Measurements from ENCODE around the gene AMIGO2.

Gene AMIGO2

DNA sequence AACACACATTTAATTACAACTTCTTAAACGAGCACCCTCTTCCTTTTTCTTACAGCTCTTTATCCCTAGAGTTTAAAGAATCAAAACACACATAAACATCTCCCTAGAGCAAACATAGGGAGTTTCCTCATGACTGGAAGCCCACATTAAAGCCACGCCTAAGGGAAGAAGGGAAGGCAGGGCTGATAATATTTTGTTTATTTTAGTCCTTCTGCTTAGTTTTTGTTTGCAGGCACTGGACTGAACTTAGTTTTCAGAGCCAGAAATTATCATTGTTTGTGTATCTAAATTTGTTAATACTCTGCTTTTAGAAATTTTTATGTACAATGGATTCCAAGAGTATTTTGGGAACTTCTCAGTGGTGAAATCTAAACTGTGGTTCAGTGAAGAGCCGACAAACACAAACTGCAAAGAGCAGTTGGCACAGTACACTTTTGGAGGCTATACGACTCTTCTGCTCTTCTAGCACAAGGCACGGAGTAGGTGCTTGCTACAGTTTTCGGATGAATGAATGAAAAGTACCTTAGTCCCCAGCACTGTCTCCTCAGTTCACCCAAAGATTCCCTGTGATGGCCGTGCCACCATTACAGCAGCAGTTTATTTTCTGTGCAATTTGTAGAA, 17.6 kb upstream of the AMIGO2 start:
- no peak for DNase-seq

DNA sequence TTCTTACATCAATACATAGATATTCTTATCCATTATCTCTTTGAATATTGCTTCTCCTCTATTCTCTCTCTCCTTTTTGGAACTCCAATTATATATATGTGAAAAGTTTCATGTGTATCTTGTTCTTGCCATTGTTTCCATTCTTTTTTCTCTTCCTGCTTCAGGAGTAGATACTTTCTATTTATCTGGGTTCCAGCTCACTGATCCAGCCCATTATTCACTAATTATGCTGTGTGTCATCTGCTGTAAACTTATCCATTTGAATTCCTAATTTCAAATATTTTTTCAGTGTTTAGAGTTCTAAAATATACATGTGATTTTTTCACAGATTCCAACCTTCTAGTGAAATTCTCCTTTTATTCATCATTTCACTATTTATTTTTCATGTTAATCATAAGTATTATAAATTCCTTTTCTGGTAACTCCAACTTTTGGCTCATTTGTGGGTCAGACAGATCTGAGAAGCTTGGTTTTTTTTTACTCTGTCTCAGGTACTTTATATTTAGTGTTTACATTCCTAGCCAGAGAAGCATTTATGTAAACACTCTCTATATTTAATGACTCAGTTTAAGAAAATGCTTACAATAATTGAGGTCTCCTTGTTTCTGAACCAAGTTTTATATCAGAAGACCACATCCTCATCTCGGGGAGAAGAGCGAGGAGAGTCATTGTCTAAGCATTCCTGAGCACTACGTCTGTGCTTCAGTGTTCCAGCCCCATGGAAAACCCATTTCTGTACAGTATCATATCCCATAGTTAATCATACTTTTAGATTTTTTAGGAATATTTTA, 15.9 kb upstream of the AMIGO2 start:
- no peak for DNase-seq

DNA sequence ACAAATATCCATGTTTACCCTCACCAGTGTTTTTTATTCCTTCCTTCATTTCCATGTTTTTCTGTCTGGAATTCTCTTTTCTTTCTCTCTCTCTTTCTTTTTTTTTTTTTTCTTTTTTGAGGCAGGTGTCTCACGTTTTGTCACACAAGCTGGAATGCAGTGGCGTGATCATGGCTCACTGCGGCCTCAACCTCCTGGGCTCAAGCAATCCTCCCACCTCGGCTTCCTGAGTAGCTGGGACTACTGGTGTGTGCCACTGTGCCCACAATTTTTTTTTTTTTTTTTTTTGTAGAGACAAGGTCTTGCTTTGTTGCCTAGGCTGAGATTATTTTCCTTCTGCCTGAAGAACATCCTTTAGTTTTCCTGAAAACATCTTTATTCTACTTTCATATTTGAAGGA, 15.0 kb upstream of the AMIGO2 start:
- DNase-seq = no peak

DNA sequence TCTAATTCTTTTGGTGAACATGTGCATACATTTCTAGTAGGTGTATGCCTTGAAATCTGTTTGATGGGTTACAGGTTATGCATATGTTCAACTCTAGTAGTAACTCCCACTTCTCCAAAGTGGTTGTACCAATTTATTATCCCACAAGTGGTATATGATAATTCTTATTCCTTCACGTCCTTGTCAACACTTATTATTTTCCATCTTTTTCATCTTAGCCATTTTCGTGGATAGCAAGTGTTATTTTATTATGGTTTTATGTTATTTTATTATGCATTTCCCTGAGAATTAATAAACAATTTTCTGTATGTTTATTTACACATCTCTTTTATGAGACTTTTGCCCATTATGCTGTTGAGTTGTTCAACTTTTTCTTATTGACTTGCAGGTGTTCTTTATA, 11.2 kb upstream of the AMIGO2 start:
- no peak for DNase-seq

DNA sequence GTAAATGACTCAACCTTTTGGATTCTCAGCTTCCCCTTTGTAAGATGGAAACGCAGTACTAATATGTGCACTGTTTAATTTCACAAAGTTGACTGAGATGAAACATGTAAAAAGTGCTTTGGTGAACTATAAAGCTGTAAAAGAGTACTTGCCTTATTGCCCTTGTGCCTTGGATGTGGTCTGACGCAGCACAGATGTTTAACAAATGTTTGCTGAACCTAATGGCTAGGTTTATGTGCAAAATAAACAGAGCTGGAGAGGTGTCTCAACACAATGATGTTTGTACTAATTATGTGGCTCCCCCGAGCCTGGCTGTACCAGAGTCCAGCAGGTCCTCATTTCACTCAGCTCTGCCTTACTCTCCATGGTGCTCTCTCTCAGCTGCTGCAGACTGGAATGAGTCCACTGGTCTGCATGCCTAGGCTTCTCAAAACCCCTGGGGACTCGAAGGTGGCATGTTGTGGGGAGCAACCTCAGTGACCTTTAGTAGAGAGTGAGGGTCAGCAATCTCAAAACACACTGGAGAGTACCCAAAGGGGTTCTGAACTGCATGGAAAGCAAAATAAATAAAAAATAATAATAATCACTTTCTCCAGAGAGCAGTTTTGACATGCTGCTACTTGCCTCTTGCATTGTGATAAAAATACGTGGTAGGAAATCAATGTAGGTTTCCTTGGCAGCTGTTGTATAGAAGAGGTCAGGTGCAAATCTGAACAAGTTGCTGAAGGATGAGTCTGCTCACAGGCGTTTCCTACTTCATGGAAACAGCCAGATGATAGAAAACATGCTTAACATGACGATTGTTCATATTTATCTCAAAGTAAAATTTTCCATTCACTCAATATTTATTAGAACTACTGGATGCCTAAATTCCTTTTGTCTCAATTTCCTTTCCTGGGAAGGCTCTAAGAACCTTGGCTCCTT, 8.5 kb upstream of the AMIGO2 start:
- no peak for DNase-seq

DNA sequence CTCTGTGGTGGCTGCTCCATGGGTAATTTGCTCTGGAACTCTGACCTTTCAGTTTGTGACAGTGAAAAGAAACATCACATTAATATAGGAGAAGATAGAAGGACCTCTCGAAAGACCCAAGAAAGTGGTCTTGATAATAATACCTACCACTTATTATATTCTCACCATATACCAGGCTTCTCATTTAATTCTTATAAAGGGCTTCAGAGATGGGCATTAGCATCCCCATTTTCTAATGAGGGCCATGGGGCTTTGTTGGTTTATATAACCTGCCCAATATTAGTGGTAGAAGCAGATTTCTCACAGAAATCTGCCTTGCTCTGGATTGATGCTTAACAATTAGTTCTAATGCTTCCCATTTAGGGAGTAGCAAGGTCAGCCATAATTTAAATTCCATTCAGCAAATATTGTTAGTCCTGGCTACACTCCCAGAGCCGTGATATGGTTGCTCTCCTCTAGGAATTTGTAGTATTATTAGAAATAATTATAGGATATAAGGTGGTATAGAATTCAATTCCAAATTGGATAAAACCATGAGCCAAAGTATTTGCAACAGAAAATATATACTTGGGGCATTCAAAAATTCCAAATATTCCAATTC, 7.4 kb upstream of the AMIGO2 start:
- no peak for DNase-seq

DNA sequence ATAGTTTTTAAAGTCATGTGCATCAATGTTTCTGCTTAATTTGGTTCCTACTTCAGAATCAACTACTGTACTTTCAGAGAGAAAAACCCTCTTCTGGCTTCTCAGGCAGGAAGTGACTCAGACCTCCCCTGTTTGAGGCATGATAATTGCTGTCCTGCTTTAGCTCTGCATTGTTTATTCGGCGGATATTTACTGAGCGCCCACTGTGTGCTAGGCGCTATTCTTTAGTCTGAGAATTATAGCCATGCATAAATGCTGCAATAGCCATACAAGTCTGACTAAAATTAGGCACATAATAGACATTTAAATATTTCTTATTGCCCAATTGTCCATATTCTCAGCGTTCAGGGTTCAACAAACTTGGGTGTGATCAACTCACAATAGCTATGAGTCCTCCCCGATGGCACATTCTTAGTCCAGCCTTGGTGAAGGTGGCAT, 6.1 kb upstream of the AMIGO2 start:
- DNase-seq = no peak

DNA sequence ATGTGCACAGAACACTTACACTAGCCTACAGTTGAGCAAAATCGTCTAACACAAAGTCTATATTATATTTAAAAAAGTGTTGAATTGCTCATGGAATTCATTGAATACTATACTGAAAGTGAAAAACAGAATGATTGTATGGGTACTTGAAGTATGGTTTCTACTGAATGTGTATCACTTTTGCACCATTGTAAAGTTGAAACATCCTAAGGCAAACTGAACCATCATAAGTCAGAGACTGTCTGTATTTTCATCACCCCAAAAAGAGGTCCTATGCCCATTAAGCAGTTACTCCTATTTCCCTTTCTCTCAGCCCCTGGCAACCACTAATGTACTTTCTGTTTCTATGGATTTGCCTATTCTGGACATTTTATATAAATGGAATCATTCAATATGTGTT, 4.4 kb upstream of the AMIGO2 start:
- no peak for DNase-seq

DNA sequence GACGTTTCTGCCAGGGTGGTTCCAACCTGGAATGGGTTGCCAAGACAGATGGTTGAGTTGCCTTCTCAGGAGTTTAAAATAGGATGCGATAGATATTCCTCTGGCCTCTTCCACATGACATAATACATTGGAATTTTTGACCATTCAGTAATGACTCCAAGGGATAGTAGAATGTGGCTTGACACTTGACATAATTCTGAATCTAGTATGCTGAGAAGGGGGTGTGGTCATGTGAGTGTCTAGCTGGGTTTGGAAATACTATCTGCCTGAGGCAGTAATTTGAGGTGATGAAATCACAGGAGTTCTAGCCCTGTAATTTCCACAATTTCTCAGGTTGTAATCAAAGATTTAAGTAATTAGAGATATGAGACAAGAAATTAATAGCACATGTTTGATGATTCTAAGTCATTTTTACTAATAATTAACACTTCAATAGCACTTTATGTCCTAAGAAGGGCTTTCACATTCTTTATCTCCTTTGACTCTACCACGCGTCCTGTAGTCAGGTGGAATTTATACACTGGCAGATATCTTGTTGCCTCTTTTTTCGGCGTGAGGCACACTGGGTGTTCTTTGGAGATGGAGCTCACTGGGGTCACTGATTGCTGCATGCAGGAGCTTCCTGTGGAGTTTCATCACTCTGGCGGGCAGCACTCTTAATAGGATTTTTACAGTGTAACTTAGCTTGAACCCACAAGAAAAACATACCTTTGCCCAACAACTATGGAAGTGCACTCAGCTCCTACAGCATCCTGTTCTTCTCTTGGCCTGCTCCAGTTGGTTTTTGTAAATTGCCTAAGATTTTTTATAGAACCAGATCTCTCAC, 3.2 kb upstream of the AMIGO2 start:
- DNase-seq = no peak

DNA sequence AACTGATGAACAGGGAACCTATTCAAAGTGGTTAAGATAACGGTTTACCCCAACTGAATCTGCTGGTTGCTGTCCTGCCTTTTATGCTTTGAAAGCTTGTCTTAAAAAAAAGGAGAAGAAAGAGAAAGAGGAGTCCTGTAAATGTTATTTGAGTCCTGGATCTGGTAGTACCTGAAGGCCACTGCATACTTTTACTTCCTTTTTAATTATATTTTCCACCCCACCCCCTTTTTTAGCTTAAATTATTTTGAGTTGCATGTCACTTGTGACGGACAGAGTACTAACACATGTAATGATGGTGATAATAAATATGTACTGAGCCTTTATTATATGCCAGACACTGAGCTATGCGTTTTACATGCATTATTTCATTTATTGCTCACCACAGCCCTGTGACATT, 2.5 kb upstream of the AMIGO2 start:
- no peak for DNase-seq

DNA sequence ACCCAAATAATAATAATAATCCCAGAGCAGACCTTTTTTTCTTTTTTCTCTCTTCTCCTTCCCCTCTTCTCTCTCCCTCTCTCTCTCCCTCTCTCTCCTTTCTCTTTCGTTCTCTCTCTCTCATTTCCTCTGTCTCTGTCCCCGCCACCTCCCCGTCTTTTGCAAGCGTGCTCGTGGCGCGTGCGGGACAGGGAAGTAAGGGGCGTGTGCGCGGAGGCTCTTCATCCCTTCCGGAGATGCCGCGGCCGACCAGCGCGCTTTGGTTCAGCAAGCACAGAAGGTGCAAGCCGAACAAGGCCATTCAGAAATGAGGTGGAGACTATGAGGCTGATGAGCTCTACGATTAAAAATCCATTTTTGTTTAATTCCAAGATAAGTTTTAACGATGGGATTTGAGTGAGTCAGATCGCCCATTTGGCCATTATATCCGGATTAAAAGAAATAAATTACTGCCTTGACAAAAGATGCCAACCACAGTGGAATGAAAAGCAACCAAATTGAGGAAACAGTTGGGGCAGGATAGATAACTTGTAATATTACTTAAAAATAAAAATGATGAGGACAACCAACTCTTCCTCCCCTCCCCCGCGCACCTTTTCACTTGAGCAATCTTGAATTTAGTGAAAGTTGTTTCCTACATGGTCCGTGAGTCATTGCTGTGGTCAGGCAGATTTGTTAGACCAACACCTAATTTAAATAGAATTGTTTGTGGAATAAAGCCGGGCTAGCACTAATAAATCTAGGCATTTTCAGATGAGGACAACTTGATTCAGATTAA, 1.2 kb upstream of the AMIGO2 start:
- DNase-seq = no peak

DNA sequence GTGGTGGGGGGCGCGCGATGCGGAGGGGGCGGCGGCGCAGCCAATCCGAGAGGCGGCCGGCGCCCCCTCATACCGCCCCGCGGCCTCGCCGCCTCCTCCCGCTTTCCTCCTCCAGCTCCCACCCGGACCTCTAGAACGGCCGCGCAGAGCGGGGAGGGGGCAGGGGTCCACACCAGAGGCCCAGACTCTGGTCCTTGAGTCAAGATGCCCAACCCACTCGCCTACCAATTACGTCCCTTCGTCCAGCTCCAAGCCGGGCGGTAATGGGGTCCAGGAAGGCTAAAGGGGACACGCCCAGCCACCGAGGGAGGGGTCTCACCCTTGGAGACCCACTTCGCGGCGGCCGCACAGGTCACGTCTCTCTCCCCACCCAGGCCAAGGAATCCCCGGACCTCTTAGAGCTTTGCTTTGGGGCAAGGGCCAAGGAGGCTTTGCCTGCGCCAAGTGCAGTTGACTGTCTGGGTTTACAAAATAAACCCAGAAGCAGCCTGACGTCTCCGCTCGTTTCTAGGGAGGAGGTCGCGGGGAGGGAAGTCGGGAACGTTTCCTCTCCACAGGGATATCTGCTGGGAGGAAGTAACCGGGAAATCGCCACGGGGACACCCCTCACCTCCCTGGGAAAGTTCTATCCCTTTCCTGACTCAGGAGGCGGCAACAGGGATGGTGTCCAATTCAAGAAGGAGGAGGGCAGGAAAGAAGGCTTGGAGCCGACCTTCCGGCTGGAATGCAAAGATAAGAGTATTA, 394 bp upstream of the AMIGO2 start:
- no peak for DNase-seq

DNA sequence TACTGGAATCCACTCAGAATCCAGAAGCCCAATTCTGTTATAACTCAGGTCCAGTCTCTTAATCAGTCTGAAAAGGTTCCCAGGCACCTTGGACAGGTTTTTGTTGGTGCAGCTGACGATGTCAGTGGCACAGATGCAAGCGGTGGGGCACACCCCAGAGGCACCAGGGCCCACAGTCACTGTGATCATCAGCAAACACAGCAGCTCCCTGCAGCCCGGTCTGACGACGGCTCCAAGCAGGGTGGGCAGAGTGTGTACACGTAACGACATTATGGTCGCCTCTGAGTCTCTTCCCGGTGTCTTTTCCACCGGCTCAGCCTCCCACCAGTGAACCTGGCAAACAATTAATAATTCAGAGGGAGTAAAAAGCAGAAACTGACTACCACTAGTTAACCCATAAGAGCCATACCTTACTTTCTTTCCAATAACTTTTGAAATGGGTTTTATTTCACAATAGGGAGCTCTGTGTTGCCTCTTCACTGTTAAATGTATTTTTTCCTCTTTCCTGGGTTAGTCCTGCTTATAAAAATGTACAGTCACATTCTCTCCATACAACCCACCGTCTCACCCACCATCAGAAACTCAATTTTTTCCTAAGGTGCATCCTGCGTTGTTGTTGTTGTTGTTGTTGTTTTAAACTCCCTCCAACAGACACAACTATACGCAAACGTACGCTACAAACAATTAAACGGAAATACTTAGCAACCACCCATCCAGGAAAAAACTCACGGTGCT, 859 bp downstream of the AMIGO2 start:
- DNase-seq = no peak

DNA sequence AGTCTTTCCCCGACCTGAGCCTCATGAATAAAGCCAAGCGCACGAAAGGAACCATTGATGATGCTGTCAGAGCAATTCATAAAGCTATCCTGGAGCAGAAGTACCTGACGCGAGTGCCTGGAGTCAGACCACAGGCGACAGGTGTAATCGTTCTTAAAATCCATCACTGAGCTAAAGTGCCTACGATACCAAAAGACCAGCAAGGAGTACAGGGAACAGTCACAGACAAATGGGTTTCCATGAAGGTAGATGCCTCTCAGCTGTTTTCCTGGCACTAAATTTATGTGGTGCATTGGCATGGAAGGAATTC, 1.7 kb downstream of the AMIGO2 start:
- no peak for DNase-seq

DNA sequence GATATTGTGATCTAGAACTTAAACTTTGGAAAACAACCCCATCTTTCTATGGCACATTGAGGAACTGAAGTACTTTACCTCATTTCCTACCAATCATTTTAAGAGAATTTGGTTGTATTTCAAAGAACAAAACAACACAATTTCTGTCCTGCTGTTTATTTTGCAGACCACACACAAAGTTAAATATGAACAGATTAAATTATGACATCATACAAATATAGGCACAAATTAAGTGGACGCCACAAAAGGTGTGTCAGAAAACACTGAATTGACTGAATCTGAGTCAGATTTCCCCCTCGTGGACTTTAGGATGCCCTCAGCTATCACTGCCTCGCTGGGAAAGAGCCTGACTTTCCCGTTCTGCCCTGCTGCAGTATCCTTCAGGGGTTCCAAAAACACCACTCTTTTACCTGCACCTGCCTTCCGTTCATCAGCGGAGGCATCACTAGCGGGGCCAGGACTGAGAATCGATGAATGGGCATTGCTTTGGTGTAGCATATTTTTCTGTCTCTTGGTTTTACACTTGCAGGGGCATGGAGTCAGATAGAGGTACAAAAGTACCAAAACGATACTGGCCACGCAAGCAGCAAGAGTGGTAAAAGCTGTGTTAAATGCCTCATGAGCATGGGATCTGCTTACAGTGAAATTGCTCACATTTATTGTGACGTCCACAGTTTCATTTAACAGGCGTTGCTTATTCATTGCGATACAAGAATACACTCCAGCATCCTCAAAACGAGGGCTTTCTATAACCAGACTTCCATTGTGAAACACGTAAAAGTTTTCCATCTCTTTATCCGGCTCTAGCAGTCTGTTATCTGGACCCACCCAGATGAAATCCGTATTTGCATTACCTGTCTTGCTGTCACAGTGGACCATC, 2.3 kb downstream of the AMIGO2 start:
- no peak for DNase-seq

DNA sequence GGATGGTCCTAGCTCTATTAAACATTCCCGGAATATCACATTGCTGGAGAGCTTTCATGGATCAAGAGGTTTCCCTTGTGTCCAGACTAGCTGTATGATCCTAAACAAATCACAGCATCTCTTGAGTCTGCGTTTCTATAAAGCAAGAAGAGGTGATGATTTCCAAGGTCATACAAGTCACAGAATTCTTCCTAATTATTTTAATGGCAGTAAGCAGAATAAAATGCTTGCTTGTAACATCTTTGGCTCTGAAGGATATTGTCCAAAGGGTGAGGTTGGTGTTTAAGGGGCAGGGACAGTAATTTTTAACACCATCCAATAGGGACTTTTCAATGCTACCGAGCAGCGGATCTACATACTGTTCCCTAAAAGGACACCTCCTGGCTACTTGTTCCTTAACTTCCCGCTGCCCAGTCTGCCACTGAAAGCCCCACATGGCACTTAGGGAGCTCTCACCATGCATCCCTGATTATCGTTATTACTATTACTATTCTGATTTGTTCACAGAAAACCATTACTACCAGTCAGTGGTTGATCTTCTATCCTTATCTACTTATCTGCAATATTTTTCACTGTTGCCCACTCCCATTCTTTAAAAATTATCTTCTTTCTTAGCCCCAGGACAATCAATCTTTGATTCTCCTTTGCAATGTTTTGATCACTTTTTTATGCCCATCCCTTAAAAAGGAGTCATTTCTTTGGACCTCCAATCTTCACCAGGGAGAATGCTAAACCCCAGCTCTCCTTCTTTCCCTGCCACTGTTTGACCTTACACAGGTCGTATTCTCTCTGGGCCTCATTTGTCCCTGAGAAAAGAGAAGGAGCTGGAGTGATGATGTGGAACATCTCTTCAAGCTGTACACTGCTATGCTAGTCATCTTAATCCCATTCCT, 4.3 kb downstream of the AMIGO2 start:
- DNase-seq = no peak

DNA sequence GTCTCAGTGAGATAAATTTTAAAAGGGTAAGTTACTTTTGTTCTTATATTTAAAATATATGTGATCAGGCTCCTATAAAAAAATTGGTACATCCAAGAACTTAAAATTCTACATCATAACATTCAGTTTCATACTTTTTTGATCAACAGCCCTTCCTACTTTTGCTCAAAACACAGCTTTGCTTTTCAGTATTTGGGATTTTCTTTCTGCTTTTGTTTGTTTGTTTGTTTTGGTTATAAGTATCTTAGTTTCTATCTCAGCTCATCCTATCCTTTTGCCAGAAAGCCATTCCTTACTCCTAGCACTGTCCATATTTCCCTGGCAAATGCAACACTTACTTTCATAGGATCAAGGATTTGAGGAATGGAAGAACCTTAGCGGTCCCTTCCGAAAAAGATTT, 5.0 kb downstream of the AMIGO2 start:
- DNase-seq = no peak

DNA sequence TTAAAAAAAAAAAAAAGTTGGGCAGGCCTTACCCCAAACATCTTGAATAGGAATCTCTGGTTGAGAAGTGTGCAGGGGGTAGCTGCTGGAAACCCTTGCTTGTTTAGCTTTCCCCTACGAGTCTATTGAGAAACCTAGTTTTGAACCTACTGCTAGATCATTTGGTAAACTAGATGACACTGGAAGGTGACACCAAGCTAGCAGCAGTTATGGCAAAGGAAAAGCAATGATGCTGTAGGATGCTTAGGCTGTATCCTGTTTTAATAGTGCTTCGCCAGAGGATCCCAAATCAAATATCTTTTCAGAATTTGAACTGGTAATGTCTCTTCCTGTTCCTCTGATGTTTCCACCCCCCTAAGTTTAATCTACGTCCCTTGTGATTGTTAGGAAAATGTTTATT, 5.8 kb downstream of the AMIGO2 start:
- no peak for DNase-seq

All from NCI-H187 treated with DMSO at 0.1 percent for 48 hours (cell line).